Muscle layer of duodenum (tissue), 2 donors: Measurements from ENCODE around the gene EPB41.
A peak's percentile ranks its signal among the peaks of the same experiment; 100 is the strongest.

Source experiments
- H3K27ac ChIP-seq: one replicate; pipeline ENCODE4 v1.7.0; 2013; ENCODE audit warnings: mild to moderate bottlenecking, low read length
- H3K27me3 ChIP-seq: one replicate; pipeline ENCODE4 v1.7.0; 2013; ENCODE audit warnings: low read depth, mild to moderate bottlenecking, control low read depth, low read length
- H3K36me3 ChIP-seq, 2 donors: one replicate each; pipeline ENCODE4 v1.7.0; 2013; ENCODE audit warnings: low read length in 2 of 2, control low read depth in 1 of 2, mild to moderate bottlenecking in 1 of 2; ENCODE audit not compliant: insufficient read depth in 2 of 2, control insufficient read depth in 1 of 2
- H3K4me1 ChIP-seq, 2 donors: one replicate each; pipeline ENCODE4 v1.7.0; 2013; ENCODE audit warnings: low read length in 2 of 2, mild to moderate bottlenecking in 2 of 2, control low read depth in 1 of 2, moderate library complexity in 1 of 2; ENCODE audit not compliant: insufficient read depth in 2 of 2, control insufficient read depth in 1 of 2
- H3K4me3 ChIP-seq, 2 donors: one replicate each; pipeline ENCODE4 v1.7.0; 2013; ENCODE audit warnings: low read length in 2 of 2, low read depth in 1 of 2, mild to moderate bottlenecking in 1 of 2
- H3K9me3 ChIP-seq, 2 donors: one replicate each; pipeline ENCODE4 v1.7.0; 2013; ENCODE audit warnings: low read length in 2 of 2, control low read depth in 1 of 2, mild to moderate bottlenecking in 1 of 2; ENCODE audit not compliant: control insufficient read depth in 1 of 2
- donor health status: healthy.

Gene EPB41

GRCh38 chr1:29120367-29120766, 206.0 kb downstream of the EPB41 start:
- H3K4me3 ChIP-seq: no peak overlapping the region
- H3K9me3 ChIP-seq: no peaks in the 10 kb centered on the region
- H3K36me3 ChIP-seq: peaks cover 3 to 4% of the 10 kb centered on the region in 2 donors
- no peak overlapping the region for H3K27ac ChIP-seq
- H3K4me1 ChIP-seq: peaks cover 0 to 20% of the 10 kb centered on the region in 2 donors
- no peaks in the 10 kb centered on the region for H3K27me3 ChIP-seq

GRCh38 chr1:29120947-29121485, 206.6 kb downstream of the EPB41 start:
- no peak overlapping the region for H3K27ac ChIP-seq
- H3K4me3 ChIP-seq: peak overlapping the region in 1 of 2 donors; percentile 39
- no peaks in the 10 kb centered on the region for H3K27me3 ChIP-seq
- H3K4me1 ChIP-seq: peaks cover 0 to 20% of the 10 kb centered on the region in 2 donors
- H3K9me3 ChIP-seq: no peaks in the 10 kb centered on the region
- H3K36me3 ChIP-seq: peaks cover 0 to 3% of the 10 kb centered on the region in 2 donors

GRCh38 chr1:29121516-29121935, 207.2 kb downstream of the EPB41 start:
- Histone ChIP-seq H3K9me3 (no peaks in the 10 kb centered on the region), H3K27ac (no peak overlapping the region), H3K4me3 (peak overlapping the region in 1 of 2 donors; percentile 75), H3K27me3 (no peaks in the 10 kb centered on the region), H3K36me3 (peaks cover 0 to 3% of the 10 kb centered on the region in 2 donors), H3K4me1 (peaks cover 0 to 20% of the 10 kb centered on the region in 2 donors)

- Histone ChIP-seq H3K27ac (no peak overlapping the region), H3K4me3 (peak overlapping the region in 1 of 2 donors; percentile 75), H3K9me3 (no peaks in the 10 kb centered on the region), H3K4me1 (peaks cover 0 to 20% of the 10 kb centered on the region in 2 donors), H3K36me3 (peaks cover 0 to 3% of the 10 kb centered on the region in 2 donors), H3K27me3 (no peaks in the 10 kb centered on the region)
Measured at GRCh38 chr1:29121936-29122681, 207.7 kb downstream of the EPB41 start.

- Histone ChIP-seq H3K4me3 (peak overlapping the region in 1 of 2 donors; percentile 75), H3K36me3 (no peaks in the 10 kb centered on the region), H3K27me3 (no peaks in the 10 kb centered on the region), H3K4me1 (peaks cover 0 to 20% of the 10 kb centered on the region in 2 donors), H3K27ac (peak overlapping the region; percentile 45), H3K9me3 (no peaks in the 10 kb centered on the region)
Measured at GRCh38 chr1:29122682-29123052, 208.3 kb downstream of the EPB41 start.

GRCh38 chr1:29123053-29123886, 208.9 kb downstream of the EPB41 start:
- Histone ChIP-seq H3K36me3 (no peaks in the 10 kb centered on the region), H3K27ac (peak overlapping the region; percentile 45), H3K4me1 (peaks cover 0 to 20% of the 10 kb centered on the region in 2 donors), H3K27me3 (no peaks in the 10 kb centered on the region), H3K4me3 (peak overlapping the region; percentile 23 to 75), H3K9me3 (no peaks in the 10 kb centered on the region)

GRCh38 chr1:29123887-29124365, 209.6 kb downstream of the EPB41 start, which contains the start of gene TMEM200B:
TMEM200B (minus strand) TSS chr1:29123903; CDS start chr1:29121828, 2,075 bp downstream.
- Histone ChIP-seq H3K27ac (peak within 1 kb of the TSS; percentile 45), H3K27me3 (no peaks in the 10 kb centered on the region), H3K4me1 (peaks cover 0 to 20% of the 10 kb centered on the region in 2 donors), H3K36me3 (no peaks in the 10 kb centered on the region), H3K4me3 (peak within 1 kb of the TSS; percentile 55 to 75), H3K9me3 (no peaks in the 10 kb centered on the region)

GRCh38 chr1:29124366-29125236, 210.2 kb downstream of the EPB41 start:
- no peaks in the 10 kb centered on the region for H3K9me3 ChIP-seq
- H3K4me1 ChIP-seq: peaks cover 0 to 20% of the 10 kb centered on the region in 2 donors
- no peaks in the 10 kb centered on the region for H3K27me3 ChIP-seq
- H3K27ac ChIP-seq: peak overlapping the region; percentile 45
- peak overlapping the region; percentile 55 to 75 for H3K4me3 ChIP-seq
- no peaks in the 10 kb centered on the region for H3K36me3 ChIP-seq

GRCh38 chr1:29125237-29125641, 210.9 kb downstream of the EPB41 start:
- Histone ChIP-seq H3K36me3 (no peaks in the 10 kb centered on the region), H3K27me3 (no peaks in the 10 kb centered on the region), H3K27ac (peak overlapping the region; percentile 45), H3K4me3 (peak overlapping the region; percentile 30 to 75), H3K4me1 (peaks cover 0 to 15% of the 10 kb centered on the region in 2 donors), H3K9me3 (no peaks in the 10 kb centered on the region)

- H3K27ac ChIP-seq: no peak overlapping the region
- H3K9me3 ChIP-seq: no peaks in the 10 kb centered on the region
- peaks cover 0 to 15% of the 10 kb centered on the region in 2 donors for H3K4me1 ChIP-seq
- no peaks in the 10 kb centered on the region for H3K27me3 ChIP-seq
- H3K4me3 ChIP-seq: no peak overlapping the region
- H3K36me3 ChIP-seq: no peaks in the 10 kb centered on the region
Measured at GRCh38 chr1:29125788-29126187, 211.4 kb downstream of the EPB41 start.
